ENCODE results near the gene SERPIND1.

The SERPIND1 gene

DNA sequence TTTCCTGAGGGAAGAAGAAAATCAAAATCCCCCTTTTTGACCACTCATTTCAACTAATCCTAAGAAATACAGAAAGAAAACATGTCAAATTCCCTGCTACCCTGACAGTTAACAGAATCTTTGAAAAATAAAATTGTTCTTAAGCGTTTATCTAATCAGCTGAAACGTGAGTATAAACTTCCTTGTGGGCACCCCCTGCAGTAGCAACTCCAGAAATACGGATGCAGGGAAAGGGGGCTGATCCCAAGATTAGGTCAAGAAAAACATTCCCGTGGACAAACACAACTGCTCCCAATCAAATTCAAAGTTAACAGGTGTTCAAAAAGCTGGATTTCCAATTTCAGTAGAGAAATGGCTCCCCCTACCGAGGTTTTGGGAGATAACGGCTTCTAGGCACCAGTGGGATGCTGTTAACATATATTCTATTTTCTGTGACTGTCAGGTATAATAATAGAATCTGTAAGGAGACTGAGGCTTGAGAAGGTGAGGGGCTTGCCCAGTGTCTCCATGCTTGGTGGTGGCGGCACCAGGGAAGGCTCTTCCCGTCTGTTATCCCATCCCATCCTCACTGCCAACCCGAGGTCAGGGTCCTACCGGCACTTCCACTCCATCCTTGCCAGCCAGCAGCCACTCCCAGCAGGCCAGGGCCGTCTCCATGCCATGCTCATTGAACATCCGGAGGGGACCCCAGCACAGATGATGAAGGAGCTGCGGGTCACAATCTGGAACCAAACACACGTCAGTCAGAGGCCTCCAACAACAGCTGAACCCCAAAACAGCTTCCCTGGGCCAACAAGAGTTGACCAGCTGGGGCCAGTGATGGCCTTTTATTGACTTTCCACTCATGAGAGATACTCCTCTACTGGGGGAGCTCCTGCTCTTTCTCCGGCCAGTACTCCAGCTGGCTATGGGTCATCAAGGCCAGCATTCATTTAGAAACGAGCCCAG lies 32.0 kb upstream of the SERPIND1 start:
- H3K27ac Mint-ChIP-seq = no peak overlapping the region
- H3K4me1 Mint-ChIP-seq = no peaks in the 10 kb centered on the region
- H3K9me3 Mint-ChIP-seq = peaks cover 31% of the 10 kb centered on the region
- peaks cover 3% of the 10 kb centered on the region for H3K27me3 Mint-ChIP-seq (ENCODE audit: low read depth, poor library complexity)
- no peak overlapping the region for H3K4me3 Mint-ChIP-seq
- TF ChIP-seq CTCF (IDR thresholded peaks at IDR 0.05) = peak; percentile 54
- peaks cover 71% of the 10 kb centered on the region for H3K36me3 Mint-ChIP-seq (ENCODE audit: low read depth)
- DNase-seq = peak; percentile 42

GRCh38 chr22:20742764-20743163 lies 31.1 kb upstream of the SERPIND1 start:
- TF ChIP-seq CTCF (IDR thresholded peaks at IDR 0.05) = no peak
- Mint-ChIP-seq H3K27ac (no peak overlapping the region), H3K27me3 (ENCODE audit: low read depth, poor library complexity) (peaks cover 3% of the 10 kb centered on the region), H3K9me3 (peaks cover 31% of the 10 kb centered on the region), H3K36me3 (ENCODE audit: low read depth) (peaks cover 76% of the 10 kb centered on the region), H3K4me1 (no peaks in the 10 kb centered on the region), H3K4me3 (no peak overlapping the region)
- no peak for DNase-seq

- DNase-seq = no peak
- TF ChIP-seq CTCF (IDR thresholded peaks at IDR 0.05) = no peak
- Mint-ChIP-seq H3K4me1 (no peaks in the 10 kb centered on the region), H3K27me3 (ENCODE audit: low read depth, poor library complexity) (no peaks in the 10 kb centered on the region), H3K36me3 (ENCODE audit: low read depth) (peaks cover 61% of the 10 kb centered on the region), H3K4me3 (no peak overlapping the region), H3K27ac (no peak overlapping the region), H3K9me3 (peaks cover 22% of the 10 kb centered on the region)
Observed at GRCh38 chr22:20744456-20744855, 29.5 kb upstream of the SERPIND1 start.

DNA sequence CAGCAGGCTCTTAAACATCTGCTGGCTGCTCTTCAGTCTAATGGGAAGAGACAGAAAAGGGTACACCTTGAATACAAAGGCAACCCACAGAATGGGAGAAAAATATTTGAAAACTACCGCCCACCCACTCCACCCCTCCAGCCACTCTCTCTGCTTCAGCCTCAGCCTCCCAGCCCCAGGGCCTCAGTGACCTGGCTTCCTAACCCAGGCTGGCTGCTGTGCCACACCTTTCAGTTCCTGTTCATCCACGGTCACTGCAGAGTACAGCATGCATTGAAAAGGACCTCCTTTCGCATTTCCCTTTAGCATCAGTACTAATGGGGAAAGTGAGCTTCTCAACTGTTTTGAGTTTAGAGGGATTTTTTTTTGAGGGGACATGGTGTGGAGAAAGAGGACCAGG lies 28.8 kb upstream of the SERPIND1 start:
- no peak for TF ChIP-seq CTCF (IDR thresholded peaks at IDR 0.05)
- Mint-ChIP-seq H3K27me3 (ENCODE audit: low read depth, poor library complexity) (no peaks in the 10 kb centered on the region), H3K36me3 (ENCODE audit: low read depth) (peaks cover 55% of the 10 kb centered on the region), H3K9me3 (peaks cover 19% of the 10 kb centered on the region), H3K4me1 (peaks cover 3% of the 10 kb centered on the region), H3K4me3 (no peak overlapping the region), H3K27ac (peak overlapping the region; percentile 64)
- no peak for DNase-seq

DNA sequence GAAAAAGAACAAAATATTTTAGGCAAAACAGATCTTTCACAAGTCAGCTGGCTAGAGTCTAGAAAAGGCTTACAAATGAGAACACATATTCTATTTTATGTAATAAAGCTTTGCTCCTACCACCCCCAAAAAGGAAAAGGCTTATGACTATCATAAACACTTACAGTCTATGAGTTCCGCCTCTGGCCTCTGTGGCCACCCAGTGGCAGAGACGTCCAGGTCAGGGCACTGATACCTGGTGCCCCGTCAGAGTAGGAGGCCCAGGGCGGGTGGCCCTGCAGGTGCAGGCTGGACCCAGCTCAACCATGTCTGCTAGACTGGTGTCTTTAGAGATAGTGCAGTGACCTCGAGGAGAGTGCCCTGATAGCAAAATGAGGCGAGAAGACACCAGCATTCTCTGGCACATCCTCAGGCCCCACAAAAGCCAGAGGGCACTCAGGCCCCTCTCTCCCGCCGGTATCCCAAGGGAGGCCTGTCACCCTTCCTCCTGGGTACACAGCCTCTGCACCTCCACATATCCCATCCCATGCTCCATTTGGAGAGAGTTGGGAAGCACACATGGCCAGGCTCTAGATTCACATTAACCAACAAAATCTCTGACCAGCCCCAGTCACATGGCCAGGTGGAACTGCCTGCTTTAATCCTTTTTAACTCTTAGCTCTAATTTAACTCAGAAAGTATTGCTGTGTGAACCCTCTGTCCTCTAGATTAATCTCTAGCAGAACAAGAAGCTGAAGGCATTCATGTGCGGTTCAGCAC lies 27.3 kb upstream of the SERPIND1 start:
- no peaks in the 10 kb centered on the region for H3K27me3 Mint-ChIP-seq (ENCODE audit: low read depth, poor library complexity)
- TF ChIP-seq CTCF (IDR thresholded peaks at IDR 0.05) = no peak
- no peak for DNase-seq
- H3K9me3 Mint-ChIP-seq = peaks cover 6% of the 10 kb centered on the region
- H3K27ac Mint-ChIP-seq = no peak overlapping the region
- peaks cover 18% of the 10 kb centered on the region for H3K4me1 Mint-ChIP-seq
- H3K4me3 Mint-ChIP-seq = no peak overlapping the region
- H3K36me3 Mint-ChIP-seq (ENCODE audit: low read depth) = peaks cover 45% of the 10 kb centered on the region
